A549 (cell line): Measurements from ENCODE around the gene ATXN7L1. TPM values are rescaled to one million over a fixed set of nuclear protein-coding genes. Genes with fewer than 3 reads are reported as not detected.

ENCODE experiments used
- ATAC-seq, 2 experiments: fragments of 200-7000 bp in 1 of 2; fragments of >200 bp in 1 of 2; cut with Nextera tagmentation in 1 of 2; cut with Tn5 transposase in 1 of 2; 3 replicates each; pipeline versions ENCODE4 v1.8.0 to v1.9.1; 2018 to 2020; ENCODE audit warnings: mild to moderate bottlenecking in 1 of 2, moderate library complexity in 1 of 2
- CTCF ChIA-PET: fragments of 300-600 bp; sonication (Branson Sonifier 250); formaldehyde crosslinking; extraction: SDS; loops from one replicate; lab custom pipeline; 2021; ENCODE audit warnings: antibody characterized with exemption, inconsistent platforms; lab: Yijun Ruan, JAX
- POLR2A ChIA-PET: fragments of 350-600 bp; formaldehyde crosslinking; extraction: SDS; loops from one replicate; lab custom pipeline; 2021; ENCODE audit warnings: antibody characterized with exemption, inconsistent platforms; lab: Yijun Ruan, JAX
- DNase-seq, 2 experiments: peaks; one replicate each; pipeline versions ENCODE4 v3.0.0 to v3.0.0-alpha.2; 2011 to 2016; ENCODE audit warnings: low read depth in 1 of 2, low spot score in 1 of 2
- FAIRE-seq: peaks from 2 replicates; lab custom pipeline; 2011; peaks lifted over from hg19 to GRCh38; lab: Jason Lieb, UNC
- H3K27ac ChIP-seq, 2 experiments: fragments of >200 bp; sonication (Bioruptor Twin); formaldehyde crosslinking; 3 replicates each; pipeline ENCODE4 v1.5.1; 2016 to 2017
- H3K4me1 ChIP-seq: fragments of >200 bp; sonication (Bioruptor Twin); formaldehyde crosslinking; 3 replicates; pipeline ENCODE4 v1.6.1; 2016
- H3K4me2 ChIP-seq: fragments of >200 bp; sonication (Bioruptor Twin); formaldehyde crosslinking; 3 replicates; pipeline ENCODE4 v1.6.1; 2016
- H3K4me3 ChIP-seq: fragments of >200 bp; sonication (Bioruptor Twin); formaldehyde crosslinking; 3 replicates; pipeline ENCODE4 v1.5.1; 2016
- H3K9me3 ChIP-seq: fragments of >200 bp; sonication (Bioruptor Twin); formaldehyde crosslinking; 3 replicates; pipeline ENCODE4 v1.6.1; 2016
- CEBPB ChIP-seq, 2 experiments: fragments of >200 bp in 1 of 2; sonication (Bioruptor Twin) in 1 of 2; formaldehyde crosslinking in 1 of 2; IDR thresholded peaks; 2 replicates each; pipeline ENCODE4 v1.6.1; 2012 to 2016
- CHD2 ChIP-seq: fragments of 150-350 bp; IDR thresholded peaks from 2 replicates; pipeline ENCODE4 v1.6.1; 2014; ENCODE audit warnings: low read length; ENCODE audit not compliant: partially characterized antibody
- CHD4 ChIP-seq: fragments of 200-600 bp; sonication (generic); IDR thresholded peaks from 2 replicates; pipeline ENCODE4 v1.6.1; 2016; ENCODE audit warnings: antibody characterized with exemption, mild to moderate bottlenecking, borderline replicate concordance
- CTCF ChIP-seq: fragments of >200 bp; sonication (Bioruptor Twin); formaldehyde crosslinking; IDR thresholded peaks from 3 replicates; pipeline ENCODE4 v1.5.1; 2016
- EP300 ChIP-seq, 2 experiments: fragments of >200 bp; sonication (Bioruptor Twin); formaldehyde crosslinking; IDR thresholded peaks; 2 replicates in 1 of 2; 3 replicates in 1 of 2; pipeline ENCODE4 v1.6.1; 2016 to 2017
- ESRRA ChIP-seq: fragments of 150-350 bp; IDR thresholded peaks from 2 replicates; pipeline ENCODE4 v1.6.1; 2014; ENCODE audit warnings: mild to moderate bottlenecking, low read length, borderline replicate concordance
- FOSB ChIP-seq: fragments of 250-450 bp; sonication (Bioruptor Pico); IDR thresholded peaks from 2 replicates; pipeline ENCODE4 v1.5.0; 2020; ENCODE audit warnings: mild to moderate bottlenecking, moderate library complexity
- HDAC2 ChIP-seq: fragments of 200-600 bp; sonication (generic); IDR thresholded peaks from 2 replicates; pipeline ENCODE4 v1.6.1; 2016
- HES2 ChIP-seq: fragments of >200 bp; sonication (Bioruptor Twin); formaldehyde crosslinking; IDR thresholded peaks from 2 replicates; pipeline ENCODE4 v1.6.1; 2016
- HMGXB4 ChIP-seq: fragments of 250-450 bp; sonication (Bioruptor Pico); IDR thresholded peaks from 2 replicates; pipeline ENCODE4 v1.5.0; 2021; ENCODE audit warnings: mild to moderate bottlenecking, moderate library complexity, borderline replicate concordance
- HOXA7 ChIP-seq: fragments of 250-450 bp; sonication (Bioruptor Pico); IDR thresholded peaks from 2 replicates; pipeline ENCODE4 v1.5.0; 2020; ENCODE audit warnings: mild to moderate bottlenecking, moderate library complexity
- HOXB13 ChIP-seq: fragments of 250-450 bp; sonication (Bioruptor Pico); IDR thresholded peaks from 2 replicates; pipeline ENCODE4 v1.5.0; 2020; ENCODE audit warnings: low read depth, mild to moderate bottlenecking, moderate library complexity
- KDM5A ChIP-seq: fragments of 200-600 bp; sonication (generic); IDR thresholded peaks from 2 replicates; pipeline ENCODE4 v1.6.1; 2016; ENCODE audit warnings: antibody characterized with exemption, mild to moderate bottlenecking
- MAFK ChIP-seq: fragments of 450-650 bp; IDR thresholded peaks from 2 replicates; pipeline ENCODE4 v1.6.1; 2014; ENCODE audit not compliant: partially characterized antibody
- MAX ChIP-seq: IDR thresholded peaks from 2 replicates; pipeline ENCODE4 v1.6.1; 2012
- NR3C1 ChIP-seq: fragments of >200 bp; sonication (Bioruptor Twin); formaldehyde crosslinking; IDR thresholded peaks from 3 replicates; pipeline ENCODE4 v1.6.1; 2017
- PBX3 ChIP-seq: IDR thresholded peaks from 2 replicates; pipeline ENCODE4 v1.6.1; 2012
- POLR2A ChIP-seq: IDR thresholded peaks from 2 replicates; pipeline ENCODE4 v1.6.1; 2012; ENCODE audit warnings: mild to moderate bottlenecking, low read length
- POLR2AphosphoS2 ChIP-seq: conservative IDR thresholded peaks from 2 replicates; pipeline ENCODE4 v1.6.1; 2012; ENCODE audit warnings: low read length, improper control_type of control experiment, inconsistent platforms
- RAD21 ChIP-seq, 2 experiments: fragments of >200 bp in 1 of 2; sonication (Bioruptor Twin) in 1 of 2; formaldehyde crosslinking in 1 of 2; IDR thresholded peaks in 1 of 2; conservative IDR thresholded peaks in 1 of 2; 2 replicates in 1 of 2; 3 replicates in 1 of 2; pipeline ENCODE4 v1.6.1; 2012 to 2018; ENCODE audit warnings: inconsistent platforms in 1 of 2
- RARB ChIP-seq: fragments of 250-450 bp; sonication (Bioruptor Pico); IDR thresholded peaks from 2 replicates; pipeline ENCODE4 v1.8.0; 2021; ENCODE audit warnings: mild to moderate bottlenecking, moderate library complexity
- RCOR1 ChIP-seq: fragments of 150-350 bp; IDR thresholded peaks from 2 replicates; pipeline ENCODE4 v1.6.1; 2014; ENCODE audit warnings: antibody characterized with exemption, low read length, low read depth
- RFX5 ChIP-seq: fragments of 450-650 bp; IDR thresholded peaks from 2 replicates; pipeline ENCODE4 v1.7.1; 2014; ENCODE audit warnings: antibody characterized with exemption, mild to moderate bottlenecking, moderate library complexity
- TFCP2L1 ChIP-seq: fragments of 250-450 bp; sonication (Bioruptor Pico); IDR thresholded peaks from 2 replicates; pipeline ENCODE4 v1.5.0; 2021; ENCODE audit warnings: mild to moderate bottlenecking
- TP53 ChIP-seq: fragments of 250-450 bp; sonication (Bioruptor Pico); IDR thresholded peaks from 2 replicates; pipeline ENCODE4 v1.5.0; 2021; ENCODE audit warnings: mild to moderate bottlenecking, moderate library complexity
- ZC3H11A ChIP-seq: fragments of 450-650 bp; IDR thresholded peaks from 2 replicates; pipeline ENCODE4 v1.6.1; 2014; ENCODE audit warnings: antibody characterized with exemption, mild to moderate bottlenecking
- ZNF302 ChIP-seq: fragments of 250-450 bp; sonication (Bioruptor Pico); IDR thresholded peaks from 2 replicates; pipeline ENCODE4 v1.9.0; 2021; ENCODE audit warnings: inconsistent platforms, mild to moderate bottlenecking, moderate library complexity
- WGBS: methylation state at CpG from one replicate; pipeline ENCODE4 v1.1.6; 2017; ENCODE audit errors: missing lambda C conversion rate; 5-methylcytosine and 5-hydroxymethylcytosine counted together
- polyA plus RNA-seq, 4 experiments: library from polyadenylated mRNA; depleted of rRNA in 3 of 4; stranded (reverse); fragments of >200 nt; fragmentation: RNase III in 1 of 4; extraction: RNeasy Plus Mini Kit Qiagen cat#74134 plus additional on column Dnase treatment in 1 of 4; gene quantifications; 2 replicates in 3 of 4; 3 replicates in 1 of 4; pipeline ENCODE4 v1.2.3, GENCODE V29; 2011 to 2017

ATXN7L1 gene
- polyA plus RNA-seq, 2 of the 4 experiments (the other 2 are of a cell fraction): 4.5 to 5.7 TPM

GRCh38 chr7:105728028-105728427 is 148.4 kb downstream of the ATXN7L1 start:
- POLR2A ChIA-PET: no interaction called here
- 83% methylated on average over 2 of the region's 2 CpGs for WGBS
- no peak for DNase-seq
- Histone ChIP-seq H3K9me3 (no peaks in the 10 kb centered on the region), H3K4me1 (no peaks in the 10 kb centered on the region)
- CTCF ChIA-PET: interaction anchor here (1.1 kb wide), 1 partner anchor 32 kb away, joined by 3 read pairs; no protein-coding TSS in a partner anchor
- no peak for TF ChIP-seq ZNF302 (CRISPR knock-in tag)
- TF ChIP-seq KDM5A: no peak
- no peak for TF ChIP-seq ZC3H11A
- no peak for TF ChIP-seq RFX5
- TF ChIP-seq MAFK: peak; percentile 93
- no peak for TF ChIP-seq FOSB
- TF ChIP-seq TFCP2L1 (CRISPR knock-in tag): no peak
- TF ChIP-seq, all 56 proteins: peak for 1
- H3K4me2 ChIP-seq: no peak overlapping the region
- H3K27ac ChIP-seq: no peak overlapping the region
- FAIRE-seq (no peak), ATAC-seq (no peak)
- H3K4me3 ChIP-seq: no peak overlapping the region

- H3K27ac ChIP-seq: no peak overlapping the region
- no peak for TF ChIP-seq RCOR1
- no peak for TF ChIP-seq TP53 (CRISPR knock-in tag)
- TF ChIP-seq CEBPB (IDR thresholded peaks at IDR 0.05): no peak
- TF ChIP-seq POLR2AphosphoS2: no peak
- TF ChIP-seq HMGXB4 (CRISPR knock-in tag): no peak
- TF ChIP-seq MAX: no peak
- no peak for TF ChIP-seq RARB
- TF ChIP-seq POLR2A: no peak
- TF ChIP-seq HOXB13 (CRISPR knock-in tag): no peak
- POLR2A ChIA-PET: no interaction called here
- no peak overlapping the region for H3K4me2 ChIP-seq
- 85% methylated on average over 2 of the region's 2 CpGs for whole genome bisulfite sequencing
- no peaks in the 10 kb centered on the region for H3K4me1 ChIP-seq
- CTCF ChIA-PET: interaction anchor here (0.7 to 1.2 kb wide), 4 partner anchors 10 to 430 kb away, joined by 3 to 5 read pairs (median 4); no protein-coding TSS in a partner anchor
- ATAC-seq (no peak), DNase-seq (no peak), FAIRE-seq (no peak)
- H3K9me3 ChIP-seq: no peaks in the 10 kb centered on the region
- H3K4me3 ChIP-seq: no peak overlapping the region
Measured at GRCh38 chr7:105724688-105725087, 151.7 kb downstream of the ATXN7L1 start.

GRCh38 chr7:105723572-105723971 is 152.8 kb downstream of the ATXN7L1 start:
- no peak overlapping the region for H3K4me3 ChIP-seq
- ATAC-seq: no peak
- H3K4me1 ChIP-seq: no peaks in the 10 kb centered on the region
- WGBS: 92% methylated on average over 5 of the region's 5 CpGs
- no peak overlapping the region for H3K27ac ChIP-seq
- FAIRE-seq: no peak
- POLR2A ChIA-PET: no interaction called here
- no peak for DNase-seq
- no peak overlapping the region for H3K4me2 ChIP-seq
- no peaks in the 10 kb centered on the region for H3K9me3 ChIP-seq
- CTCF ChIA-PET: no interaction called here
- TF ChIP-seq HOXB13 (CRISPR knock-in tag): no peak
- TF ChIP-seq CHD2: no peak
- TF ChIP-seq CTCF: no peak
- no peak for TF ChIP-seq HOXA7 (CRISPR knock-in tag)
- TF ChIP-seq HES2: no peak
- no peak for TF ChIP-seq CHD4
- no peak for TF ChIP-seq RAD21 (conservative IDR thresholded peaks at IDR 0.05 in 1 of 2, IDR thresholded peaks at IDR 0.05 in 1 of 2)
- TF ChIP-seq NR3C1: no peak
- no peak for TF ChIP-seq TFCP2L1 (CRISPR knock-in tag)
- TF ChIP-seq PBX3: no peak
- TF ChIP-seq EP300 (IDR thresholded peaks at IDR 0.05): no peak
- no peak for TF ChIP-seq KDM5A
- no peak for TF ChIP-seq ZNF302 (CRISPR knock-in tag)
- TF ChIP-seq ESRRA: no peak
- TF ChIP-seq HDAC2: no peak
